ENCODE data around the gene BBS12. TPM values are rescaled to one million over a fixed set of nuclear protein-coding genes. Genes with fewer than 3 reads are reported as not detected.

BBS12 gene
- total RNA-seq, 4 donors from 2014 or later, result 3.2 to 5.7 (median 3.7) TPM

- no peak for TF ChIP-seq CTCF (IDR thresholded peaks at IDR 0.05)
- no peak for ATAC-seq (ENCODE audit: low FRiP score)
These were observed 39.6 kb upstream of the BBS12 start for GRCh38 chr4:122692641-122693520.

GRCh38 chr4:122695226-122695625, 37.3 kb upstream of the BBS12 start:
- no peak for DNase-seq (ENCODE audit: low spot score)
- no peak for ATAC-seq (ENCODE audit: low FRiP score)
- TF ChIP-seq CTCF (IDR thresholded peaks at IDR 0.05), result no peak

More at GRCh38 chr4:122692641-122693520, 39.6 kb upstream of the BBS12 start:
- DNase-seq (ENCODE audit: low spot score), result no peak

GRCh38 chr4:122700178-122700725, 32.3 kb upstream of the BBS12 start:
- TF ChIP-seq CTCF (IDR thresholded peaks at IDR 0.05), result no peak
- DNase-seq (ENCODE audit: low spot score) (no peak), ATAC-seq (ENCODE audit: low FRiP score) (peak; percentile 98)

- ATAC-seq (ENCODE audit: low FRiP score), result no peak
- no peak for TF ChIP-seq CTCF (IDR thresholded peaks at IDR 0.05)
- no peak for DNase-seq (ENCODE audit: low spot score)
These were observed 31.4 kb upstream of the BBS12 start for GRCh38 chr4:122701061-122701460.

GRCh38 chr4:122701965-122702364, 30.5 kb upstream of the BBS12 start:
- ATAC-seq (ENCODE audit: low FRiP score), result no peak
- TF ChIP-seq CTCF (IDR thresholded peaks at IDR 0.05), result no peak
- no peak for DNase-seq (ENCODE audit: low spot score)

GRCh38 chr4:122702939-122703338, 29.6 kb upstream of the BBS12 start:
- TF ChIP-seq CTCF (IDR thresholded peaks at IDR 0.05), result no peak
- ATAC-seq (ENCODE audit: low FRiP score) (no peak), DNase-seq (ENCODE audit: low spot score) (no peak)

GRCh38 chr4:122703868-122704267, 28.6 kb upstream of the BBS12 start:
- no peak for TF ChIP-seq CTCF (IDR thresholded peaks at IDR 0.05)
- no peak for ATAC-seq (ENCODE audit: low FRiP score)

More at GRCh38 chr4:122703868-122704267, 28.6 kb upstream of the BBS12 start:
- DNase-seq (ENCODE audit: low spot score), result no peak

Measured in omental fat pad (tissue), 4 donors.